ENCODE results near the gene GALP.

DNA sequence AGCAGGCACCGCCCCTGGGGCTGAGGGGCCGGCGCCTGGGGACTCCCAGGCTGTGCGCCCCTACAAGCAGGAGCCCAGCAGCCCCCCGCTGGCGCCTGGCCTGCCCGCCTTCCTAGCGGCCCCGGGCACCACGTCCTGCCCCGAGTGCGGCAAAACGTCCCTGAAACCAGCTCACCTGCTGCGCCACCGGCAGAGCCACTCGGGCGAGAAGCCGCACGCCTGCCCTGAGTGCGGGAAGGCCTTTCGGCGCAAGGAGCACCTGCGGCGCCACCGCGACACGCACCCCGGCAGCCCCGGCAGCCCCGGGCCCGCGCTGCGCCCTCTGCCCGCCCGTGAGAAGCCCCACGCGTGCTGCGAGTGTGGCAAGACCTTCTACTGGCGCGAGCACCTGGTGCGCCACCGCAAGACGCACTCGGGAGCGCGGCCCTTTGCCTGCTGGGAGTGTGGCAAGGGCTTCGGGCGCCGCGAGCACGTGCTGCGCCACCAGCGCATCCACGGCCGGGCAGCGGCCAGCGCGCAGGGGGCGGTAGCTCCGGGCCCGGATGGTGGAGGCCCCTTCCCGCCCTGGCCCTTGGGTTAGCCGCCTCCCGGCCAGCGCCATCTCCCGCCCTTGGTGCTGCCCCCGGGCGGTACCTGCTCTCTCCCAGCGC, 16.1 kb upstream of the GALP start:
- no peak for TF ChIP-seq CTCF (IDR thresholded peaks at IDR 0.05; ENCODE audit: insufficient read depth, low read length, poor library complexity, severe bottlenecking)
- TF ChIP-seq EZH2phosphoT487 (conservative IDR thresholded peaks at IDR 0.05; ENCODE audit: low read length) = no peak

Data from SU-DHL-6 (cell line).